GM06990 (cell line): Measurements from ENCODE around the gene OGDH.

Source experiments
- DNase-seq: peaks from one replicate; pipeline ENCODE4 v3.0.0-alpha.2; 2011; ENCODE audit not compliant: insufficient read length; ENCODE audit errors: extremely low read depth
- H3K27me3 ChIP-seq: replicated peaks from 2 replicates; pipeline ENCODE4 v1.6.0; 2011; ENCODE audit warnings: low read length; ENCODE audit not compliant: control insufficient read depth, insufficient read depth
- H3K36me3 ChIP-seq: 2 replicates; pipeline ENCODE4 v1.5.1; 2011; ENCODE audit warnings: low read length; ENCODE audit not compliant: control insufficient read depth, insufficient read depth
- H3K4me3 ChIP-seq: replicated peaks from 2 replicates; pipeline ENCODE4 v1.5.1; 2011; ENCODE audit warnings: low read depth, mild to moderate bottlenecking, control low read depth, low read length
- TF ChIP-seq, protein P1 (sequence below): IDR thresholded peaks from 2 replicates; pipeline ENCODE4 v1.5.1; 2011; ENCODE audit warnings: low read length, control low read depth, mild to moderate bottlenecking, inconsistent platforms; ENCODE audit not compliant: insufficient read depth, poor library complexity, severe bottlenecking

The OGDH gene

DNA sequence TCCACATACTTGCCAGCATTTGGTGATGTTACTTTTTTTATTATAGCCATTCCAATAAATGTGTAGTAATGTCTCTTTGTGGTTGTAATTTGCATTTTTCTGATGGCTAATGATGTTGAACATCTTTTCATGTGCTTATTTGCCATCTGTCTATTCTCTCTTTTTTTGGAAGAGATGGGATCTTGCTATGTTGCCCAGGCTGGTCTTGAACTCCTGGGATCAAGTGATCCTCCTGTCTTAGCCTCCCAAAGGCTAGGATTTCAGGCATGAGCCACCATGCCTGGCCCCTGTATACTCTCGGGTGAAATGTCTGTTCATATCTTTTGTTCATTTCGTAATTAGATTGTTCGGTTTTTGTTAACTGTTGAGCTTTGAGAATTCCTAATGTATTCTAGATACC lies 3.4 kb downstream of the OGDH start:
- no peak for DNase-seq
- H3K36me3 ChIP-seq, result no peaks in the 10 kb centered on the region
- H3K27me3 ChIP-seq, result no peaks in the 10 kb centered on the region
- H3K4me3 ChIP-seq, result no peak overlapping the region
- TF ChIP-seq, protein P1, sequence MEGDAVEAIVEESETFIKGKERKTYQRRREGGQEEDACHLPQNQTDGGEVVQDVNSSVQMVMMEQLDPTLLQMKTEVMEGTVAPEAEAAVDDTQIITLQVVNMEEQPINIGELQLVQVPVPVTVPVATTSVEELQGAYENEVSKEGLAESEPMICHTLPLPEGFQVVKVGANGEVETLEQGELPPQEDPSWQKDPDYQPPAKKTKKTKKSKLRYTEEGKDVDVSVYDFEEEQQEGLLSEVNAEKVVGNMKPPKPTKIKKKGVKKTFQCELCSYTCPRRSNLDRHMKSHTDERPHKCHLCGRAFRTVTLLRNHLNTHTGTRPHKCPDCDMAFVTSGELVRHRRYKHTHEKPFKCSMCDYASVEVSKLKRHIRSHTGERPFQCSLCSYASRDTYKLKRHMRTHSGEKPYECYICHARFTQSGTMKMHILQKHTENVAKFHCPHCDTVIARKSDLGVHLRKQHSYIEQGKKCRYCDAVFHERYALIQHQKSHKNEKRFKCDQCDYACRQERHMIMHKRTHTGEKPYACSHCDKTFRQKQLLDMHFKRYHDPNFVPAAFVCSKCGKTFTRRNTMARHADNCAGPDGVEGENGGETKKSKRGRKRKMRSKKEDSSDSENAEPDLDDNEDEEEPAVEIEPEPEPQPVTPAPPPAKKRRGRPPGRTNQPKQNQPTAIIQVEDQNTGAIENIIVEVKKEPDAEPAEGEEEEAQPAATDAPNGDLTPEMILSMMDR, result no peak

DNA sequence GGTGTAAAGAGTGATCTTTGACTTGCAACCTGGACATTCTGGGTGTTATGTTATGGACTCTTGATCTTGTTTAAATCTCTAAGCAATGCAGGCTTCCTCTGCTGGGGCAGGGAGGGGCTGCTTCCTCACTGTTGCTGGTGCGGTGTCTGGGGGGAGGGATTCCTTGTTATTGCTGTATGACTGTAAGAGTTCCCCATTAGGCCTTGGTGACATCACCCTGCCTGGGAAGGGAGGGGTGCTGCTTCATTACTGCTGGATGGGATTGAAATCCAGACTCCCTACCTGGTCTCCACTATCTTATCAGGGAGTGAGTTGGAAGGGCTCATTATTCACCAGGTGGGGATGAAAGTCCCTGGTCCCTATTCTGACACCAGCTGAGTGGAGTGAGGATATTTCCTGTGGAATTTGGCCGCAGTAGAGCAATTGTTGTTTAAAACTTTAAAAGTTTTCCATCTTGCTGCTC lies 8.8 kb downstream of the OGDH start:
- no peak overlapping the region for H3K4me3 ChIP-seq
- no peaks in the 10 kb centered on the region for H3K27me3 ChIP-seq
- no peak for DNase-seq
- TF ChIP-seq, protein P1, result no peak
- 0 out of 2 replicates have a peak, but pooled peaks cover 1% of the 10 kb centered on the region for H3K36me3 ChIP-seq

DNA sequence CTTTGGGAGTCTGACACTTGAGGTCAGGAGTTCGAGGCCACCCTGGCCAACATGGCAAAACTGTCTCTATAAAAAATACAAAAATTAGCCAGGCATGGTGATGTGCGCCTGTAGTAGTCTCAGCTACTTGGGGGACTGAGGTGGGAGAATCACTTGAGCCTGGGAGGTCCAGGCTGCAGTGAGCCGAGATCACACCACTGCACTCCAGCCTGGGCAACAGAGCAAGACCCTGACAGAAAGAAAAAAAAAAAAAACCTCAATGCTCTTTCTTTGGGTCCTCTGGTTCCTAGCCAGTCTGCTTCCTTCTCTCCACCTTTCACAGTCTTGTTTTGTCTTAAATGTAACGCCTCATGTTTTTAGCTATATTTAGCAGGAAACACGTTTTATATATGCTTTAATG lies 9.4 kb downstream of the OGDH start:
- 0 out of 2 replicates have a peak, but pooled peaks cover 1% of the 10 kb centered on the region for H3K36me3 ChIP-seq
- no peak overlapping the region for H3K4me3 ChIP-seq
- TF ChIP-seq, protein P1, result no peak
- H3K27me3 ChIP-seq, result no peaks in the 10 kb centered on the region
- DNase-seq, result no peak

DNA sequence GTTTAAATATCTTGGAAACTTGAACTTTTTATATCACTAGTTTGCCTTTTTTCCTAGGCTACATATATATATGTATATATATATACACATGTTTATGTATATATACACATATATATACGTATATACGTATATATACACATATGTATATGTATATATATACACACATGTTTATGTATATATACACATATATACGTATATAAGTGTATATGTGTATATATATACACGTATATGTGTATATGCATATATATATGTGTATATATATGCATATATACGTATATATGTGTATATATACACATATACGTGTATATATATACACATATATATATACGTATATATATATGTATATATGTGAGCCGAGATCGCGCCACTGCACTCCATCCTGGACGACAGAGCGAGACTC lies 10.1 kb downstream of the OGDH start:
- no peak for DNase-seq
- H3K4me3 ChIP-seq, result no peak overlapping the region
- H3K27me3 ChIP-seq, result no peaks in the 10 kb centered on the region
- TF ChIP-seq, protein P1, result no peak
- 0 out of 2 replicates have a peak, but pooled peaks cover 1% of the 10 kb centered on the region for H3K36me3 ChIP-seq

DNA sequence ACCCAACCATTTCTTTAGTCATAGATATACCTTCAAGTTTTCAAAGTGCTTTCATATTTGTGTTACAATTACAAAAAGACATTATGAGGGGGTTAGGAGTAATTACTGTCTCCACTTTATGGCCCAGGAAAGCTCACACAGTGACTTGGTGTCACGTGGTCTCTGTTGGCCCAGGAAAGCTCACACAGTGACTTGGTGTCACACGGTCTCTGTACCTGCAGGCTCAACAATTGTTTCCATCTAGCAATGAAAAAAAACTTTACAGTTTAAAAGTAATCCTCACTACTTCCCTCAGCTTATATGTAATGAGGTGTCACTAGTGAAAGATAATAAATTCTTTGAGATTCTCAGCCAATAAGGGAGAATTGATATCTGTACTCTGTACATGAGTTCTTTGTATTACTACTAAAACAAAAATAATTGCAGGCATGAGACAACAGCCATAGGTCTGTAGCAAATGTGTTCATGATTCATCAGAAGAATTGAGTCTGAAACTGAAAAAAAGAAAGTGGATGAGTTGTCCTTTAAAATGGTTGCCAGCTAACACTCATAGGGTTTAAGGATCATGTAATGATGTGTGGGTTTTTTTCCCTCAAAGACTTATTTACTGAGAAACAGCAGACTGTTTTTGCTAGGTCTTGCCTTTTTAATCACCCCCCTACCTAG lies 10.9 kb downstream of the OGDH start:
- DNase-seq, result no peak
- H3K4me3 ChIP-seq, result no peak overlapping the region; the same call in 1 of the 2 replicates
- TF ChIP-seq, protein P1, result no peak

More for the DNA sequence above, 10.9 kb downstream of the OGDH start:
- Histone ChIP-seq H3K27me3 (no peaks in the 10 kb centered on the region), H3K36me3 (0 out of 2 replicates have a peak, but pooled peaks cover 1% of the 10 kb centered on the region)
